H1 (cell line): ENCODE data around the gene ADAMTS4. TPM values are rescaled to one million over a fixed set of nuclear protein-coding genes. Genes with fewer than 3 reads are reported as not detected.

ENCODE experiments used
- CTCF ChIA-PET: fragments of 300-600 bp; sonication (Branson Sonifier 250); formaldehyde crosslinking; loops from one replicate; lab custom pipeline; 2021; ENCODE audit not compliant: partially characterized antibody; lab: Charles Lee
- POLR2A ChIA-PET: fragments of 300-600 bp; sonication (Branson Sonifier 250); formaldehyde crosslinking; loops from one replicate; lab custom pipeline; 2021; ENCODE audit warnings: inconsistent platforms; ENCODE audit not compliant: partially characterized antibody; lab: Charles Lee
- DNase-seq, 2 experiments: peaks; one replicate each; pipeline versions ENCODE4 v3.0.0 to v3.0.0-alpha.2; 2010 to 2022; ENCODE audit warnings: low spot score in 2 of 2, low read depth in 1 of 2, mixed read lengths in 1 of 2
- FAIRE-seq: peaks from 2 replicates; lab custom pipeline; 2011; peaks lifted over from hg19 to GRCh38; lab: Jason Lieb, UNC
- H2AFZ ChIP-seq: 2 replicates; pipeline ENCODE4 v1.8.1; 2012; ENCODE audit warnings: low read length, inconsistent platforms
- H2AK5ac ChIP-seq: 2 replicates; pipeline ENCODE4 v1.6.1; 2013; ENCODE audit warnings: low read depth, low read length
- H2BK120ac ChIP-seq: replicated peaks from 2 replicates; pipeline ENCODE3; 2013; ENCODE audit warnings: low read depth, low read length, inconsistent platforms
- H2BK12ac ChIP-seq: 2 replicates; pipeline ENCODE4 v1.6.1; 2013; ENCODE audit warnings: low read depth, low read length
- H2BK15ac ChIP-seq: 2 replicates; pipeline ENCODE4 v1.6.1; 2013; ENCODE audit warnings: low read length
- H2BK20ac ChIP-seq: 2 replicates; pipeline ENCODE4 v1.6.1; 2013; ENCODE audit warnings: low read length
- H2BK5ac ChIP-seq: 2 replicates; pipeline ENCODE4 v1.6.1; 2013; ENCODE audit warnings: low read depth, low read length
- H3K14ac ChIP-seq: 2 replicates; pipeline ENCODE4 v1.6.1; 2013; ENCODE audit warnings: inconsistent platforms; ENCODE audit not compliant: insufficient read length
- H3K18ac ChIP-seq: 2 replicates; pipeline ENCODE4 v1.6.1; 2013; ENCODE audit warnings: low read length; ENCODE audit errors: extremely low read depth
- H3K23ac ChIP-seq: 2 replicates; pipeline ENCODE4 v1.6.1; 2013; ENCODE audit warnings: inconsistent platforms; ENCODE audit not compliant: insufficient read length
- H3K23me2 ChIP-seq: 2 replicates; pipeline ENCODE4 v1.6.1; 2013; ENCODE audit warnings: low read depth, low read length
- H3K27ac ChIP-seq: 2 replicates; pipeline ENCODE4 v1.6.1; 2011; ENCODE audit warnings: low read depth, low read length, inconsistent platforms
- H3K27me3 ChIP-seq, 4 experiments: replicated peaks in 1 of 4; 1 replicate in 1 of 4; 2 replicates in 3 of 4; pipeline versions ENCODE4 v1.6.1 to v1.8.1; 2011 to 2013; ENCODE audit warnings: low read length in 3 of 4, mild to moderate bottlenecking in 3 of 4, inconsistent platforms in 2 of 4, mixed read lengths in 2 of 4, moderate library complexity in 1 of 4; ENCODE audit not compliant: control insufficient read depth in 3 of 4, insufficient read depth in 3 of 4; ENCODE audit errors: extremely low read depth in 1 of 4
- H3K36me3 ChIP-seq, 4 experiments: 2 replicates each; pipeline versions ENCODE4 v1.6.1 to v1.8.1; 2011 to 2013; ENCODE audit warnings: mild to moderate bottlenecking in 4 of 4, low read length in 3 of 4, moderate library complexity in 2 of 4, control low read depth in 1 of 4, inconsistent platforms in 1 of 4; ENCODE audit not compliant: insufficient read depth in 4 of 4, control insufficient read depth in 2 of 4
- H3K4ac ChIP-seq: replicated peaks from 2 replicates; pipeline ENCODE3; 2013; ENCODE audit warnings: low read length, low read depth, mixed read lengths, inconsistent platforms; ENCODE audit not compliant: insufficient read length
- H3K4me1 ChIP-seq, 4 experiments: replicated peaks in 1 of 4; 1 replicate in 1 of 4; 2 replicates in 3 of 4; pipeline versions ENCODE4 v1.6.1 to v1.8.1; 2011 to 2013; ENCODE audit warnings: low read length in 3 of 4, inconsistent platforms in 2 of 4, mixed read lengths in 1 of 4; ENCODE audit not compliant: insufficient read depth in 4 of 4, control insufficient read depth in 3 of 4
- H3K4me2 ChIP-seq, 2 experiments: 2 replicates each; pipeline versions ENCODE4 v1.6.1 to v1.8.1; 2011 to 2013; ENCODE audit warnings: low read depth in 2 of 2, low read length in 2 of 2, control low read depth in 1 of 2, inconsistent platforms in 1 of 2, mild to moderate bottlenecking in 1 of 2; ENCODE audit not compliant: insufficient read depth in 1 of 2
- H3K4me3 ChIP-seq, 4 experiments: fragments of 200-600, 300-600 bp in 1 of 4; sonication (generic), shearing (Covaris generic), sonication (Bioruptor Twin) in 1 of 4; 2 replicates each; pipeline versions ENCODE4 v1.5.1 to v1.8.1; 2011 to 2016; ENCODE audit warnings: low read length in 4 of 4, low read depth in 3 of 4, control low read depth in 2 of 4, inconsistent platforms in 2 of 4, mild to moderate bottlenecking in 2 of 4, mixed read lengths in 1 of 4, moderate library complexity in 1 of 4; ENCODE audit not compliant: insufficient read depth in 2 of 4; ENCODE audit errors: extremely low read depth in 1 of 4
- H3K56ac ChIP-seq: replicated peaks from 2 replicates; pipeline ENCODE3; 2013; ENCODE audit warnings: low read depth, mild to moderate bottlenecking, mixed read lengths, low read length, inconsistent platforms; ENCODE audit not compliant: insufficient read length
- H3K79me1 ChIP-seq: 2 replicates; pipeline ENCODE4 v1.6.1; 2013; ENCODE audit warnings: low read depth, low read length, control low read depth
- H3K79me2 ChIP-seq, 2 experiments: 2 replicates each; pipeline versions ENCODE4 v1.6.1 to v1.8.1; 2012 to 2013; ENCODE audit warnings: low read length in 2 of 2, mild to moderate bottlenecking in 2 of 2, inconsistent platforms in 1 of 2; ENCODE audit not compliant: insufficient read depth in 2 of 2, control insufficient read depth in 1 of 2
- H3K9ac ChIP-seq, 4 experiments: replicated peaks in 1 of 4; 1 replicate in 1 of 4; 2 replicates in 3 of 4; pipeline versions ENCODE4 v1.6.1 to v1.8.1; 2011 to 2013; ENCODE audit warnings: low read depth in 3 of 4, low read length in 3 of 4, control low read depth in 2 of 4, mild to moderate bottlenecking in 2 of 4, moderate library complexity in 2 of 4, inconsistent platforms in 1 of 4; ENCODE audit errors: extremely low read depth in 1 of 4
- H3K9me3 ChIP-seq, 2 experiments: 2 replicates each; pipeline versions ENCODE4 v1.6.1 to v1.8.1; 2012 to 2013; ENCODE audit warnings: mild to moderate bottlenecking in 2 of 2, moderate library complexity in 2 of 2, control low read depth in 1 of 2, inconsistent platforms in 1 of 2, low read depth in 1 of 2, low read length in 1 of 2, mixed read lengths in 1 of 2; ENCODE audit not compliant: insufficient read depth in 2 of 2
- H4K20me1 ChIP-seq, 2 experiments: replicated peaks in 1 of 2; 2 replicates each; pipeline versions ENCODE3 to v1.8.1; 2011 to 2013; ENCODE audit warnings: inconsistent platforms in 2 of 2, low read length in 2 of 2, mild to moderate bottlenecking in 1 of 2; ENCODE audit not compliant: insufficient read depth in 2 of 2, control insufficient read depth in 1 of 2
- H4K5ac ChIP-seq: 2 replicates; pipeline ENCODE4 v1.6.1; 2013; ENCODE audit warnings: low read length, low read depth, mixed read lengths, inconsistent platforms; ENCODE audit not compliant: insufficient read length
- H4K8ac ChIP-seq: 2 replicates; pipeline ENCODE4 v1.8.0; 2013; ENCODE audit warnings: mild to moderate bottlenecking, moderate library complexity, low read length, inconsistent platforms; ENCODE audit not compliant: insufficient read depth; ENCODE audit errors: extremely low read depth
- H4K91ac ChIP-seq: replicated peaks from 2 replicates; pipeline ENCODE3; 2013; ENCODE audit warnings: low read length, mixed read lengths, inconsistent platforms; ENCODE audit not compliant: insufficient read length
- ASH2L ChIP-seq: fragments of 200-600, 300-600 bp; sonication (generic); IDR thresholded peaks from one replicate; pipeline ENCODE4 v1.7.1; 2017; ENCODE audit warnings: low read length
- CHD1 ChIP-seq: IDR thresholded peaks from 2 replicates; pipeline ENCODE4 v1.6.1; 2012; ENCODE audit warnings: low read depth, low read length, improper control_type of control experiment
- CHD2 ChIP-seq: IDR thresholded peaks from 2 replicates; pipeline ENCODE4 v1.6.1; 2012; ENCODE audit warnings: low read length, improper control_type of control experiment
- E2F6 ChIP-seq: IDR thresholded peaks from 2 replicates; pipeline ENCODE4 v1.6.1; 2012; ENCODE audit warnings: inconsistent platforms
- EGR1 ChIP-seq: IDR thresholded peaks from 2 replicates; pipeline ENCODE4 v1.6.1; 2011; ENCODE audit warnings: low read depth, low read length, borderline replicate concordance
- FOSL1 ChIP-seq: IDR thresholded peaks from 2 replicates; pipeline ENCODE4 v1.6.1; 2011; ENCODE audit warnings: mild to moderate bottlenecking, low read depth, low read length, moderate library complexity; ENCODE audit not compliant: insufficient read depth
- GTF2F1 ChIP-seq: IDR thresholded peaks from 2 replicates; pipeline ENCODE4 v1.6.1; 2012; ENCODE audit warnings: low read depth, low read length, improper control_type of control experiment, borderline replicate concordance
- MAFK ChIP-seq: IDR thresholded peaks from 2 replicates; pipeline ENCODE4 v1.6.1; 2012; ENCODE audit warnings: low read depth, mild to moderate bottlenecking, improper control_type of control experiment, low read length
- POU5F1 ChIP-seq: IDR thresholded peaks from 2 replicates; pipeline ENCODE4 v1.6.1; 2011; ENCODE audit warnings: low read depth, mild to moderate bottlenecking, low read length, moderate library complexity
- RXRA ChIP-seq: IDR thresholded peaks from 2 replicates; pipeline ENCODE4 v1.6.1; 2011; ENCODE audit warnings: low read depth, mild to moderate bottlenecking, low read length, moderate library complexity; ENCODE audit not compliant: insufficient read depth
- SP4 ChIP-seq: IDR thresholded peaks from 2 replicates; pipeline ENCODE4 v1.6.1; 2012; ENCODE audit warnings: low read length, inconsistent platforms
- SUZ12 ChIP-seq: fragments of 200-600 bp; sonication (generic); IDR thresholded peaks from 2 replicates; pipeline ENCODE4 v1.6.1; 2012; ENCODE audit warnings: mild to moderate bottlenecking, inconsistent platforms, low read length, moderate library complexity, mixed read lengths
- USF2 ChIP-seq: IDR thresholded peaks from 2 replicates; pipeline ENCODE4 v1.6.1; 2011; ENCODE audit warnings: low read length, improper control_type of control experiment
- WGBS, 2 experiments: shearing (Covaris generic) in 1 of 2; methylation state at CpG; one replicate each; pipeline versions ENCODE4 v1.1.6 to v1.1.7; 2013 to 2015; ENCODE audit warnings: low lambda C conversion rate in 2 of 2, mixed read lengths in 2 of 2, inconsistent platforms in 1 of 2, low coverage in 1 of 2, missing lambda C conversion rate in 1 of 2; ENCODE audit not compliant: insufficient replicate concordance in 2 of 2, insufficient coverage in 1 of 2, insufficient read length in 1 of 2; ENCODE audit errors: extremely low coverage in 1 of 2, missing lambda C conversion rate in 1 of 2; 5-methylcytosine and 5-hydroxymethylcytosine counted together
- polyA plus RNA-seq, 7 experiments: library from polyadenylated mRNA; depleted of rRNA in 3 of 7; stranded (reverse) in 5 of 7; unstranded in 2 of 7; fragments of >200 nt in 5 of 7; fragments of 200-250 nt in 2 of 7; gene quantifications; 1 replicate in 5 of 7; 2 replicates in 1 of 7; 4 replicates in 1 of 7; pipeline versions ENCODE4 v1.2.1 to v1.2.3, GENCODE V29; 2011 to 2013; ENCODE audit warnings: missing spikeins in 2 of 7, mixed read lengths in 2 of 7
- total RNA-seq: library from RNA; stranded (reverse); fragmentation: NEBNext Ultra II Directional; extraction: Animal tissue kit (Norgen Biotek cat#: 25700); gene quantifications from 2 replicates; pipeline ENCODE4 v1.2.1, GENCODE V29; 2021

ADAMTS4 gene
- total and polyA plus RNA-seq, 2 of the 8 experiments (the other 6 are each of a cell fraction or from before 2014, with no cell fraction given) = 4.6 to 7.2 TPM

DNA sequence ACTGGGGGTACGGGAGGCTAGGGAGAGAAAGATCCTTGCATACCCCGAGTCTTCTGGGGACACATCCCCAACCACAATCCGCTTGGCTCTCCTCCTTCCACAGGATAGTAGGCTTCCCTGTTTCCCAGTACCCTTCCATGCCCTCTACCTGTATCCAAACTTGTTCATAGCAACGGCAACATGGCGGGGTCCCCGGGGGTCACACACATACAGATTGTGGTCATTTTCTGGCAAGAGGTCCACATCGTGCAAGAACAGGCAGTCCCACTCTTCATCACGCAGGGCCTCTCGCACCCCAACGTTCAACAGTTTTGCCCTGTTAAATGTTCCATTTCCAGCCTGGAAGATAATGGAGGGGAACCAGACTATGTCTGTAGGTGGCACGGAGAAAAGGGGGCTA, 25.1 kb downstream of the ADAMTS4 start:
- no peak overlapping the region for H3K14ac ChIP-seq
- H3K4me2 ChIP-seq = no peak overlapping the region
- H3K4me1 ChIP-seq = peaks cover 0 to 13% (median under 1%) of the 10 kb centered on the region in 4 experiments; a peak in 3 of 7 replicates
- peaks cover 4% of the 10 kb centered on the region for H3K79me1 ChIP-seq
- DNase-seq = no peak
- CTCF ChIA-PET = no interaction called here
- no peak overlapping the region for H2BK20ac ChIP-seq
- no peak overlapping the region for H2BK120ac ChIP-seq
- H3K23me2 ChIP-seq = peaks cover 2% of the 10 kb centered on the region; the same call in 1 of the 2 replicates
- peaks cover 0 to 4% of the 10 kb centered on the region in 2 experiments; a peak in 1 of 4 replicates for H3K79me2 ChIP-seq
- FAIRE-seq = no peak
- no peak overlapping the region for H3K56ac ChIP-seq
- no peak overlapping the region for H4K91ac ChIP-seq
- H2AK5ac ChIP-seq = no peak overlapping the region
- H4K20me1 ChIP-seq = peaks cover 0 to 6% of the 10 kb centered on the region in 2 experiments
- no peak overlapping the region for H2BK15ac ChIP-seq
- POLR2A ChIA-PET = no interaction called here
- H3K9me3 ChIP-seq = no peaks in the 10 kb centered on the region
- no peak overlapping the region for H3K23ac ChIP-seq
- no peak overlapping the region for H2AFZ ChIP-seq
- H2BK12ac ChIP-seq = no peak overlapping the region
- no peak overlapping the region for H4K5ac ChIP-seq
- no peak overlapping the region for H2BK5ac ChIP-seq
- no peaks in the 10 kb centered on the region for H3K27me3 ChIP-seq
- no peak overlapping the region for H3K9ac ChIP-seq
- H4K8ac ChIP-seq = no peak overlapping the region
- no peak overlapping the region for H3K4ac ChIP-seq
- H3K27ac ChIP-seq = no peak overlapping the region
- 92% methylated on average over 10 of the region's 11 CpGs; no CpG with 5 or more reads in 1 of the 2 experiments for WGBS, 2 experiments
- H3K4me3 ChIP-seq = no peak overlapping the region
- peaks cover 13 to 43% (median 35%) of the 10 kb centered on the region in 4 experiments for H3K36me3 ChIP-seq
- no peak overlapping the region for H3K18ac ChIP-seq
- TF ChIP-seq EGR1 = no peak
- no peak for TF ChIP-seq E2F6
- no peak for TF ChIP-seq USF2
- TF ChIP-seq SUZ12 = no peak
- TF ChIP-seq FOSL1 = no peak
- no peak for TF ChIP-seq CHD1
- no peak for TF ChIP-seq SP4
- no peak for TF ChIP-seq RXRA
- TF ChIP-seq GTF2F1 = no peak
- no peak for TF ChIP-seq CHD2
- no peak for TF ChIP-seq POU5F1
- TF ChIP-seq MAFK = no peak
- no peak for TF ChIP-seq ASH2L
